ENCODE measurements around the gene E2F8. TPM values are rescaled to one million over a fixed set of nuclear protein-coding genes. Genes with fewer than 3 reads are reported as not detected.

E2F8 gene
- total and polyA plus RNA-seq, 3 experiments from 2014 or later, result 0.16 to 16.5 (median 12.7) TPM

- no peaks in the 10 kb centered on the region for H3K36me3 Mint-ChIP-seq
- Histone ChIP-seq H3K4me3 (ENCODE audit: low read length) (no peak overlapping the region), H3K27me3 (ENCODE audit: insufficient read depth, low read length, poor library complexity, severe bottlenecking) (peaks cover 19% of the 10 kb centered on the region), H3K27ac (ENCODE audit: low read depth, low read length) (no peak overlapping the region), H3K9me3 (ENCODE audit: low read length) (no peaks in the 10 kb centered on the region), H3K4me1 (ENCODE audit: insufficient read depth, low read length) (peaks cover 7% of the 10 kb centered on the region), H3K36me3 (ENCODE audit: insufficient read depth, low read length) (no peaks in the 10 kb centered on the region)
- peaks cover 0 to 4% (median 0%) of the 10 kb centered on the region in 5 donors for H3K9me3 Mint-ChIP-seq
- H3K27me3 Mint-ChIP-seq, result peaks cover 37 to 69% of the 10 kb centered on the region in 2 donors
- ChIA-PET POLR2A (no interaction called here), CTCF (no interaction called here)
- H3K4me3 Mint-ChIP-seq, result peak overlapping the region in 2 of 7 donors; percentile 15
- no peak for DNase-seq
- H3K4me1 Mint-ChIP-seq, result peaks cover 6 to 10% (median 8%) of the 10 kb centered on the region in 3 donors
- no peak overlapping the region for H3K27ac Mint-ChIP-seq
Observed at GRCh38 chr11:19246816-19247215, 6.1 kb upstream of the E2F8 start.

- H3K4me1 Mint-ChIP-seq, result peaks cover 9 to 16% (median 12%) of the 10 kb centered on the region in 3 donors
- H3K4me3 ChIP-seq (ENCODE audit: low read length), result no peak overlapping the region
- H3K36me3 ChIP-seq (ENCODE audit: insufficient read depth, low read length), result no peaks in the 10 kb centered on the region
- POLR2A ChIA-PET, result no interaction called here
- H3K4me1 ChIP-seq (ENCODE audit: insufficient read depth, low read length), result peaks cover 9% of the 10 kb centered on the region
- CTCF ChIA-PET, result interaction anchor here (1.5 kb wide), 1 partner anchor 14 kb away, joined by 3 read pairs; no protein-coding TSS in a partner anchor
- no peaks in the 10 kb centered on the region for H3K9me3 ChIP-seq (ENCODE audit: low read length)
- peaks cover 25% of the 10 kb centered on the region for H3K27me3 ChIP-seq (ENCODE audit: insufficient read depth, low read length, poor library complexity, severe bottlenecking)
- H3K27me3 Mint-ChIP-seq, result peaks cover 42 to 71% of the 10 kb centered on the region in 2 donors
- peaks cover 0 to 4% (median 0%) of the 10 kb centered on the region in 5 donors for H3K9me3 Mint-ChIP-seq
- H3K36me3 Mint-ChIP-seq, result peaks cover 0 to 2% (median 0%) of the 10 kb centered on the region in 3 donors
- no peak overlapping the region for H3K27ac ChIP-seq (ENCODE audit: low read depth, low read length)
- no peak overlapping the region for H3K27ac Mint-ChIP-seq
- no peak for DNase-seq
- no peak overlapping the region for H3K4me3 Mint-ChIP-seq
Observed at GRCh38 chr11:19245351-19245750, 4.6 kb upstream of the E2F8 start.

GRCh38 chr11:19244621-19245020, 3.9 kb upstream of the E2F8 start:
- no peak overlapping the region for H3K27ac ChIP-seq (ENCODE audit: low read depth, low read length)
- DNase-seq, result no peak
- ChIA-PET CTCF (interaction anchor here (1.5 kb wide), 1 partner anchor 15 kb away, joined by 3 read pairs; no protein-coding TSS in a partner anchor), POLR2A (no interaction called here)
- H3K4me3 ChIP-seq (ENCODE audit: low read length), result no peak overlapping the region
- peaks cover 0 to 4% (median 0%) of the 10 kb centered on the region in 5 donors for H3K9me3 Mint-ChIP-seq
- peaks cover 0 to 2% (median 0%) of the 10 kb centered on the region in 3 donors for H3K36me3 Mint-ChIP-seq
- no peaks in the 10 kb centered on the region for H3K36me3 ChIP-seq (ENCODE audit: insufficient read depth, low read length)
- no peak overlapping the region for H3K4me3 Mint-ChIP-seq
- H3K27ac Mint-ChIP-seq, result no peak overlapping the region
- peaks cover 29% of the 10 kb centered on the region for H3K27me3 ChIP-seq (ENCODE audit: insufficient read depth, low read length, poor library complexity, severe bottlenecking)
- H3K9me3 ChIP-seq (ENCODE audit: low read length), result no peaks in the 10 kb centered on the region
- peaks cover 12 to 20% (median 16%) of the 10 kb centered on the region in 3 donors for H3K4me1 Mint-ChIP-seq
- H3K4me1 ChIP-seq (ENCODE audit: insufficient read depth, low read length), result peaks cover 9% of the 10 kb centered on the region
- peaks cover 42 to 67% of the 10 kb centered on the region in 2 donors for H3K27me3 Mint-ChIP-seq

DNA sequence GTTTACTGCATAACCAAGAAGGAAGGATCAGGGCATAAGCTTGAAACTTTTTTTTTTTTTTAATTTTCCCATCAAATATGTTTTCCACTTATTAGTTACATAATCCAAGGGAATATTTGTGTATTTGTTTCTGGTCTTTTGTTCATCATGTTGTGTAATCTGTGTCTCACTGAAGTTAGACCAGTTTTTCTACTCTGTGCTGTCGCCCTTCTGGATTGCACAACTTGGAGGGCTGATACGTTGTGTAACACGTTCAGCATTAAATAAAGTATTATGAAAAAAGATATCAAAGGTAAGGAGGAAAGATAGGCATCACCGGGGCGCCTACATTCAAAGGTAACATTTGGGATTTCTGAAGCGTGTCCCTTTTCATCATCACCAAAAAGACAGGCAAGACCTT, 3.3 kb upstream of the E2F8 start:
- no peak overlapping the region for H3K4me3 Mint-ChIP-seq
- H3K27ac Mint-ChIP-seq, result no peak overlapping the region
- H3K9me3 Mint-ChIP-seq, result peaks cover 0 to 1% (median 0%) of the 10 kb centered on the region in 5 donors
- no peak for DNase-seq
- H3K36me3 ChIP-seq (ENCODE audit: insufficient read depth, low read length), result no peaks in the 10 kb centered on the region
- H3K27me3 Mint-ChIP-seq, result peaks cover 42 to 66% of the 10 kb centered on the region in 2 donors
- ChIA-PET CTCF (no interaction called here), POLR2A (no interaction called here)
- peaks cover 0 to 2% (median 0%) of the 10 kb centered on the region in 3 donors for H3K36me3 Mint-ChIP-seq
- no peak overlapping the region for H3K27ac ChIP-seq (ENCODE audit: low read depth, low read length)
- H3K27me3 ChIP-seq (ENCODE audit: insufficient read depth, low read length, poor library complexity, severe bottlenecking), result peaks cover 29% of the 10 kb centered on the region
- peaks cover 9% of the 10 kb centered on the region for H3K4me1 ChIP-seq (ENCODE audit: insufficient read depth, low read length)
- peaks cover 12 to 24% (median 21%) of the 10 kb centered on the region in 3 donors for H3K4me1 Mint-ChIP-seq
- no peaks in the 10 kb centered on the region for H3K9me3 ChIP-seq (ENCODE audit: low read length)
- H3K4me3 ChIP-seq (ENCODE audit: low read length), result no peak overlapping the region

DNA sequence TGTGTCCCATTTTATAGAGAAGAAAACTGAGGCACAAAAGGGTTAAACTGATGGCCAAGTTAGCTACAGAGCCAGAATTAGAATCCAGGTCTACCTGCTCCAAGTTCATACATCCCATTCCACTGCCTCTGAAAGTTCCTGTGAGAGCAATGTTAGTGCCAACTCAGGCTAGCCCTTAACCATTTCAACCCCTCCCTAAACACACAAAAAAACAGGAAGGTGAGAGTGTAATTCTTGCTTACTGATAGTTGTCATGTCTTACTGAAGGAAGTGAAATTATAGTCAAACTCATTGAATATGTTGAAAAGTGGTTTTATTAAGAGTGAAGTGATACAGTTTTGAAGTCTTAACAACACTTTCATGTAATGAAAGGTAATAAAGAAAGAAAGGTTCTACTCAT, 2.9 kb upstream of the E2F8 start:
- Histone ChIP-seq H3K27me3 (ENCODE audit: insufficient read depth, low read length, poor library complexity, severe bottlenecking) (peaks cover 29% of the 10 kb centered on the region), H3K9me3 (ENCODE audit: low read length) (no peaks in the 10 kb centered on the region), H3K36me3 (ENCODE audit: insufficient read depth, low read length) (no peaks in the 10 kb centered on the region), H3K4me3 (ENCODE audit: low read length) (no peak overlapping the region), H3K27ac (ENCODE audit: low read depth, low read length) (no peak overlapping the region), H3K4me1 (ENCODE audit: insufficient read depth, low read length) (peaks cover 9% of the 10 kb centered on the region)
- peaks cover 12 to 28% (median 26%) of the 10 kb centered on the region in 3 donors for H3K4me1 Mint-ChIP-seq
- peaks cover 0 to 2% (median 0%) of the 10 kb centered on the region in 3 donors for H3K36me3 Mint-ChIP-seq
- peak overlapping the region in 1 of 7 donors; percentile 87 for H3K4me3 Mint-ChIP-seq
- POLR2A ChIA-PET, result no interaction called here
- H3K27me3 Mint-ChIP-seq, result peaks cover 42 to 70% of the 10 kb centered on the region in 2 donors
- no peak for DNase-seq
- H3K9me3 Mint-ChIP-seq, result no peaks in the 10 kb centered on the region
- no peak overlapping the region for H3K27ac Mint-ChIP-seq
- CTCF ChIA-PET, result no interaction called here

GRCh38 chr11:19243143-19243542, 2.4 kb upstream of the E2F8 start:
- DNase-seq, result no peak
- H3K36me3 ChIP-seq (ENCODE audit: insufficient read depth, low read length), result no peaks in the 10 kb centered on the region
- Mint-ChIP-seq H3K9me3 (no peaks in the 10 kb centered on the region), H3K4me1 (peaks cover 12 to 29% (median 28%) of the 10 kb centered on the region in 3 donors), H3K4me3 (peak overlapping the region; percentile 17 to 89 (median 84)), H3K27me3 (peaks cover 42 to 67% of the 10 kb centered on the region in 2 donors), H3K27ac (no peak overlapping the region), H3K36me3 (peaks cover 0 to 2% (median 0%) of the 10 kb centered on the region in 3 donors)
- H3K4me3 ChIP-seq (ENCODE audit: low read length), result no peak overlapping the region
- H3K27me3 ChIP-seq (ENCODE audit: insufficient read depth, low read length, poor library complexity, severe bottlenecking), result peaks cover 29% of the 10 kb centered on the region
- H3K9me3 ChIP-seq (ENCODE audit: low read length), result no peaks in the 10 kb centered on the region
- peaks cover 9% of the 10 kb centered on the region for H3K4me1 ChIP-seq (ENCODE audit: insufficient read depth, low read length)
- ChIA-PET POLR2A (no interaction called here), CTCF (no interaction called here)
- H3K27ac ChIP-seq (ENCODE audit: low read depth, low read length), result no peak overlapping the region

DNA sequence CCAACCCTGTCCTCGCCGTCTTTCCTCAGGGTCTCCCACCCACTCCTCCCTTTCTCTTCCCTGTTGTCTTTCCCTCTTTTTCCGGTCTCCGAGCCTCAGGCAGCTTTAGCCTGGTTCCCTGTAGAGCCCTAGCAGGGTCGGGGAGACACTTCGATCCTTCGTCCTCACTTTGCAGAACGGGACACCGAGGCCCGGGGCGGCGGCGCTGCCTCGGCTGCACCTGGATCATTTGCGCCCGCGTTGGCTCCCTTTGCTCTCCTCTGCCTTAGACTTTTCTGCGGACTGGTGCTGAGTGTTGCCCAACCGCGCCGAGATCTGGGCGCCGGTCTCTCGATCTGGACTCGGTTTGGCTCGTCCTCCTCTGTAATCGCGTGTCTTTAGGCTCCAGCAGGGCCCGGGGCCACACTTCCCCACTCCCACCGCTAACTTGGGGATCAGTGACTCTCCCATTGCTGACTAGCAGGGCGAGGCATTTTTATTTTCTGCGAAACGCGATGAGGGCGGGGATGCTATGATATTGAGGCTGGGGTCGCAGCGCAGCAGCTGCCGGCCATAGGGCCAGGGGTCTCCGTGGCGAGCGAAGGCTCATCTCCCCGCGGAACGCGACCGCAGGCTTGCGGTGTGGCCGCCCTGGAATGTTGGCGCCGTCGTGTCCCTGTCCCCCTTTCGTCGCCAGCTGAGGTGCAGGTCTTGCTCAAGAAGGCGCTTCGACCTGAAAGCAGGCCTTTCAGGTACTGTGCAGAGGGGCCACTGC, 1.6 kb upstream of the E2F8 start:
- Mint-ChIP-seq H3K36me3 (peaks cover 0 to 2% (median 0%) of the 10 kb centered on the region in 3 donors), H3K4me1 (peaks cover 12 to 29% (median 28%) of the 10 kb centered on the region in 3 donors), H3K27ac (peak overlapping the region in 2 of 8 donors; percentile 27 to 72), H3K4me3 (peak overlapping the region; percentile 76 to 89 (median 85)), H3K27me3 (peaks cover 39 to 62% of the 10 kb centered on the region in 2 donors), H3K9me3 (no peaks in the 10 kb centered on the region)
- Histone ChIP-seq H3K4me3 (ENCODE audit: low read length) (peak overlapping the region; percentile 43), H3K9me3 (ENCODE audit: low read length) (no peaks in the 10 kb centered on the region), H3K36me3 (ENCODE audit: insufficient read depth, low read length) (no peaks in the 10 kb centered on the region), H3K27me3 (ENCODE audit: insufficient read depth, low read length, poor library complexity, severe bottlenecking) (peaks cover 29% of the 10 kb centered on the region), H3K27ac (ENCODE audit: low read depth, low read length) (no peak overlapping the region), H3K4me1 (ENCODE audit: insufficient read depth, low read length) (peaks cover 9% of the 10 kb centered on the region)
- ChIA-PET POLR2A (no interaction called here), CTCF (no interaction called here)
- peak in 1 of 5 donors; percentile 5 for DNase-seq

All from CD8-positive, alpha-beta memory T cell (primary cell).